Kidney (tissue), 14 donors: ENCODE measurements around the gene RABGGTA. TPM values are rescaled to one million over a fixed set of nuclear protein-coding genes. Genes with fewer than 3 reads are reported as not detected.

ENCODE experiments used
- DNase-seq, 5 donors: peaks; one replicate each; pipeline ENCODE4 v3.0.0-alpha.2; 2013 to 2020
- FAIRE-seq: peaks from 2 replicates; lab custom pipeline; 2012; peaks lifted over from hg19 to GRCh38; lab: Jason Lieb, UNC
- H3K27ac ChIP-seq, 2 donors: one replicate each; pipeline ENCODE4 v1.7.0; 2013; ENCODE audit warnings: low read depth in 2 of 2, low read length in 2 of 2, inconsistent platforms in 1 of 2
- H3K27me3 ChIP-seq: one replicate; pipeline ENCODE4 v1.7.1; 2013; ENCODE audit warnings: low read length, inconsistent platforms; ENCODE audit not compliant: control insufficient read depth, insufficient read depth
- H3K36me3 ChIP-seq, 3 donors: one replicate each; pipeline versions ENCODE4 v1.7.0 to v1.7.1; 2013; ENCODE audit warnings: low read length in 3 of 3, control low read depth in 1 of 3, inconsistent platforms in 1 of 3; ENCODE audit not compliant: insufficient read depth in 3 of 3, control insufficient read depth in 2 of 3
- H3K4me1 ChIP-seq, 3 donors: one replicate each; pipeline versions ENCODE4 v1.7.0 to v1.7.1; 2013; ENCODE audit warnings: low read length in 3 of 3, inconsistent platforms in 1 of 3, low read depth in 1 of 3; ENCODE audit not compliant: control insufficient read depth in 2 of 3, insufficient read depth in 2 of 3
- H3K4me3 ChIP-seq, 3 donors: one replicate each; pipeline versions ENCODE4 v1.7.0 to v1.8.1; 2013; ENCODE audit warnings: low read length in 3 of 3, control low read depth in 1 of 3, inconsistent platforms in 1 of 3
- H3K9ac ChIP-seq, 3 donors: one replicate each; pipeline versions ENCODE4 v1.7.0 to v1.7.1; 2013; ENCODE audit warnings: low read length in 3 of 3, control low read depth in 1 of 3, inconsistent platforms in 1 of 3
- H3K9me3 ChIP-seq, 3 donors: one replicate each; pipeline versions ENCODE4 v1.7.0 to v1.7.1; 2013; ENCODE audit warnings: low read length in 3 of 3, control low read depth in 1 of 3, inconsistent platforms in 1 of 3; ENCODE audit not compliant: control insufficient read depth in 2 of 3, insufficient read depth in 1 of 3
- CTCF ChIP-seq: IDR thresholded peaks from 3 replicates; pipeline ENCODE4 v1.5.1; 2012; ENCODE audit warnings: mild to moderate bottlenecking, moderate library complexity, borderline replicate concordance; ENCODE audit not compliant: insufficient read depth; ENCODE audit errors: extremely low read depth
- intact Hi-C: fragments of 100-400 bp; cut with DNase I; formaldehyde crosslinking; loops from one replicate; pipeline ENCODE4 v1.11.1; 2022
- polyA plus RNA-seq: library from polyadenylated mRNA; stranded (reverse); fragments of 350-450 nt; fragmentation: Illumina TruSeq; extraction: RNeasy Lipid Tissue Mini Kit (QIAGEN cat#74804); gene quantifications from one replicate; pipeline ENCODE4 v1.2.3, GENCODE V29; 2014; ENCODE audit warnings: low read depth, low replicate concordance; ENCODE audit not compliant: insufficient read depth
- total RNA-seq: library from RNA; stranded (reverse); fragmentation: NEBNext Ultra II Directional; extraction: Animal tissue kit (Norgen Biotek cat#: 25700); gene quantifications from one replicate; pipeline ENCODE4 v1.2.1, GENCODE V29; 2021
- donor health status: control.
- donor health status: control.
- donor health status: control.
- donor health status: control.
- donor health status: control.
- donor health status: DM: yes; HTN: yes; CAD: no.
- donor health status: Normal renal cell carcinoma (clear cell type).

RABGGTA gene
- total and polyA plus RNA-seq, 2 donors from 2014 or later, result 25.8 to 33.9 TPM

- H3K36me3 ChIP-seq, result peaks cover 12 to 48% (median 32%) of the 10 kb centered on the region in 3 donors
- H3K4me1 ChIP-seq, result peaks cover 0 to 17% (median 8%) of the 10 kb centered on the region in 3 donors
Observed at GRCh38 chr14:24299255-24300191, 28.1 kb upstream of the RABGGTA start, which contains the start of the genes DHRS1 and NOP9. Gene DHRS1 (minus strand): TSS chr14:24299780. CDS start chr14:24299106, 674 bp downstream. Gene NOP9 (plus strand): TSS chr14:24299850. CDS start chr14:24299955, 105 bp downstream.

GRCh38 chr14:24298892-24299254 is 27.5 kb upstream of the RABGGTA start:
- no peak for FAIRE-seq
- Histone ChIP-seq H3K4me1 (peaks cover 0 to 17% (median 8%) of the 10 kb centered on the region in 3 donors), H3K9ac (peak overlapping the region; percentile 60 to 86 (median 77)), H3K36me3 (peaks cover 12 to 41% (median 25%) of the 10 kb centered on the region in 3 donors), H3K9me3 (no peaks in the 10 kb centered on the region), H3K4me3 (peak overlapping the region; percentile 71 to 95 (median 92)), H3K27ac (peak overlapping the region; percentile 76 to 80), H3K27me3 (no peaks in the 10 kb centered on the region)
- no peak for DNase-seq
- no peak for TF ChIP-seq CTCF
- intact Hi-C loops, result no loop called here

More at GRCh38 chr14:24299255-24300191, 28.1 kb upstream of the RABGGTA start, which contains the start of the genes DHRS1 and NOP9:
- peak; percentile 93 to 97 (median 96) for DNase-seq
- intact Hi-C loops, result loop anchor here (10.0 kb wide), 1 partner anchor 45 kb away; no protein-coding TSS in a partner anchor
- Histone ChIP-seq H3K9me3 (no peaks in the 10 kb centered on the region), H3K4me3 (peak within 1 kb of the TSS; percentile 71 to 95 (median 92)), H3K27me3 (no peaks in the 10 kb centered on the region), H3K9ac (peak within 1 kb of the TSS; percentile 75 to 86 (median 83)), H3K27ac (peak within 1 kb of the TSS; percentile 76 to 80)
- TF ChIP-seq CTCF, result peak; percentile 17
- FAIRE-seq, result no peak

GRCh38 chr14:24297190-24297964 is 26.0 kb upstream of the RABGGTA start:
- no peak overlapping the region for H3K9ac ChIP-seq
- peaks cover 0 to 17% (median 8%) of the 10 kb centered on the region in 3 donors for H3K4me1 ChIP-seq
- peaks cover 9 to 30% (median 21%) of the 10 kb centered on the region in 3 donors for H3K36me3 ChIP-seq
- DNase-seq (no peak), FAIRE-seq (no peak)
- H3K27ac ChIP-seq, result no peak overlapping the region
- H3K27me3 ChIP-seq, result no peaks in the 10 kb centered on the region
- intact Hi-C loops, result no loop called here
- H3K9me3 ChIP-seq, result no peaks in the 10 kb centered on the region
- peak; percentile 28 for TF ChIP-seq CTCF
- no peak overlapping the region for H3K4me3 ChIP-seq
